22Rv1 (cell line): ENCODE results near the gene DCUN1D3.

Experiments used
- H3K27ac ChIP-seq: fragments of 450-650 bp; 2 replicates; pipeline ENCODE4 v1.5.1; 2017
- CTCF ChIP-seq: fragments of 450-650 bp; IDR thresholded peaks from 2 replicates; pipeline ENCODE4 v1.5.1; 2017; ENCODE audit warnings: mild to moderate bottlenecking
- ZFX ChIP-seq: fragments of 450-650 bp; IDR thresholded peaks from 2 replicates; pipeline ENCODE4 v1.6.1; 2017; ENCODE audit warnings: antibody characterized with exemption, borderline replicate concordance

The DCUN1D3 gene

GRCh38 chr16:20881503-20881878 is 18.7 kb downstream of the DCUN1D3 start:
- no peak overlapping the region for H3K27ac ChIP-seq
- TF ChIP-seq ZFX, result no peak
- no peak for TF ChIP-seq CTCF

GRCh38 chr16:20880867-20881502 is 19.2 kb downstream of the DCUN1D3 start:
- TF ChIP-seq ZFX (no peak), CTCF (no peak)

GRCh38 chr16:20879175-20880040 is 20.8 kb downstream of the DCUN1D3 start:
- no peak overlapping the region for H3K27ac ChIP-seq
- TF ChIP-seq ZFX (no peak), CTCF (no peak)

More at GRCh38 chr16:20880867-20881502, 19.2 kb downstream of the DCUN1D3 start:
- no peak overlapping the region for H3K27ac ChIP-seq

- TF ChIP-seq CTCF, result no peak
- TF ChIP-seq ZFX, result no peak
- H3K27ac ChIP-seq, result no peak overlapping the region
Observed at GRCh38 chr16:20878682-20879147, 21.4 kb downstream of the DCUN1D3 start.

- TF ChIP-seq CTCF, result no peak
Observed at GRCh38 chr16:20875355-20875650, 24.9 kb downstream of the DCUN1D3 start.

GRCh38 chr16:20874088-20874581 is 26.0 kb downstream of the DCUN1D3 start:
- TF ChIP-seq ZFX, result no peak
- no peak overlapping the region for H3K27ac ChIP-seq

More at GRCh38 chr16:20875355-20875650, 24.9 kb downstream of the DCUN1D3 start:
- H3K27ac ChIP-seq, result no peak overlapping the region

- H3K27ac ChIP-seq, result no peak overlapping the region
- TF ChIP-seq ZFX (no peak), CTCF (no peak)
Observed at GRCh38 chr16:20873331-20873730, 26.8 kb downstream of the DCUN1D3 start.
